ENCODE data around the gene TTC7B.

Gene TTC7B

DNA sequence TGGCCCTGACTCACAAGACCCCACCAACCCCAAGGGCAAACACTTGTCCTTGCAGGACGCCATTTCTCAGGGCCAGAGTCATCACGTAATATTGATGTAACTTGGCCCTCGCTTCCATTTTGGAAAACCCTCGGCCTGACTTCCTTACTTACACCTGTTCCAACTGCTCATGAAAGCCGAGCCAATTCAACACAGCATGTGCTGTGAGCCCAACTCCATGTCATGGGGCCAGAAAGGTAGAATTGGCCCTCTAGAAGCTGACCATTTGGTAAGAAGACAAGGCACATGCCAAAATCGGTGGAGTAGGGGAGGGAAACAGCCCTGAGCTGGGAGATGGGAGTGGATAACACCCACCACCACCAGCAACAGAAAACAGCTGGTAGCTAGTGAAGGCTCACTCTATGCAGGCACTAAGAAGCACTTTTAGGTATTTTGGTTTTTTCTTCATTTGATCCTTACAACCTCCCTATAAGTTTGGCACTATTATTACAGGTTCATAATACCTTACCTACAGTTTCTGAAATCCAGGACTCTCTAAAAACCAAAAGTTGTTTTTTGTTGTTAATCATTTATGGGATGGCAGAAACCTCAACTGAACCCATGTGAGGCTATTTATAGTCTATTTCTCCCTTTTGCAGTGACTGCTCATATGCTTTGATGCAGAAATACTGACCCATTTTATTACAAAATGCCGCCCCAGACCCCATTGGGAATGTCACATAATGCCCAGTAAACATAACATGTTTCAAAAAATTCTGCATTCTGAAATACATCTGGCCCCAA is 6.5 kb downstream of the TTC7B start:
- ATAC-seq (replicated peaks; ENCODE audit: extremely low read depth, poor library complexity, severe bottlenecking) (no peak), DNase-seq (ENCODE audit: low spot score in 2 of 2) (no peak)
- Mint-ChIP-seq H3K27ac (ENCODE audit: low read depth) (no peak overlapping the region), H3K36me3 (ENCODE audit: insufficient read depth) (no peaks in the 10 kb centered on the region), H3K4me3 (no peak overlapping the region), H3K9me3 (no peaks in the 10 kb centered on the region), H3K4me1 (peaks cover 5% of the 10 kb centered on the region), H3K27me3 (no peaks in the 10 kb centered on the region)

DNA sequence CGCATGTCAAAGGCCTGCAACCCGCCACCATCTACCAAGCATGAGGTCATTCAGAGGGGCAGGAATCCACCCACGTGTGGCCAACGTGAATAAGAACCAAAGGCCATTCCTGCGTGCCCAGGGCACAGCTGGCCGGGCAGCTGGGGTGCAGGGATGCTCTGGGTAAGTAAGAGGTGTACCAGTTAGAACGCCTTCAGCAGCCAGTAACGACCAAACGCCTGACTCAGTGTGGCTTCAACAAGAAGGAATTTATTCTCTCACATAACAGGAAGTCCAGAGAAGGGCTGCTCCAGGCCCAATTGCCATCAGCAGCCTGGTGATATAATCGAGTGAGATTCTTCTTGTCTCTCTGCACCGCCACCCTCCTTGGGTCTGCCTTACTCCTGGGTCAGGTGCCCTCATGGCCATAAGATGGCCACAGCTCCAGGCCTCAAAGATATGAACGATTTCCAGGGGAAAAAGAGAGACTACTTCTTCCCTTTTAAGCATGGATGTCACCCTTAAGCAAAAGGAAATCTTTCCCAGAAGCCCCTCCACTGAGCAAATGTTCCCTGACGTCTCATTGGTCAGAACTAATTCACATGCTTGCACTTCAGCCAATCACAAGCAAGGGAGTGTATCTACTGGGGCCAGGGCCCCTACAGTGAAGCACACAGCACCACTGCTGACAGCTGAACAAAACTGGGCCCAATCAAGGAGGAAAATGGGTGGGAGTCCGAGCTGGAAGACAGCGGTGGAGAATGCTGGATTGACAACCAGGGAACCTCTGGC is 7.3 kb downstream of the TTC7B start:
- Mint-ChIP-seq H3K27ac (ENCODE audit: low read depth) (no peak overlapping the region), H3K4me1 (peaks cover 5% of the 10 kb centered on the region), H3K9me3 (no peaks in the 10 kb centered on the region), H3K36me3 (ENCODE audit: insufficient read depth) (no peaks in the 10 kb centered on the region), H3K4me3 (no peak overlapping the region), H3K27me3 (no peaks in the 10 kb centered on the region)
- ATAC-seq (replicated peaks; ENCODE audit: extremely low read depth, poor library complexity, severe bottlenecking) (no peak), DNase-seq (ENCODE audit: low spot score in 2 of 2) (no peak)

DNA sequence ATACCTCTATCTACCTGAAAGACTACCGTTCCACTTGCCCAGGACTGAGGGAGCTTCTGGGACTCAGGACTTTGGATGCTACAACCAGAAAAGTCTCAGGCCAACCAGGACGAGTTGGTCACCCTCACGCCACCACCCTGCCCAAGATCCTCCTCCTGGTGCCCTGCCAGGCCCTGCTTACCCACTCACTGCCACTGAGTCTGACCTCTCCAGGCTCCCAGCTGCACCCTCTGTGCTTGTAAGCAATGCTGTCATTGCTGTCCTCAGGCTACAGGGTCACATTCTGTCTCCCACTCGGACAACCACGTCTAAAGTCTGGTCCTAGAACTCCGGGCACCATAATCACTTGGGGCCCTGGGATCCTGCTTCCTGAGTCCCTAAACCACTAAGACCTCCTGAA is 9.2 kb downstream of the TTC7B start:
- no peaks in the 10 kb centered on the region for H3K9me3 Mint-ChIP-seq
- H3K36me3 Mint-ChIP-seq (ENCODE audit: insufficient read depth), result no peaks in the 10 kb centered on the region
- no peak for DNase-seq (ENCODE audit: low spot score in 2 of 2)
- no peaks in the 10 kb centered on the region for H3K27me3 Mint-ChIP-seq
- no peak overlapping the region for H3K4me3 Mint-ChIP-seq
- ATAC-seq (replicated peaks; ENCODE audit: extremely low read depth, poor library complexity, severe bottlenecking), result no peak
- H3K4me1 Mint-ChIP-seq, result peaks cover 5% of the 10 kb centered on the region
- H3K27ac Mint-ChIP-seq (ENCODE audit: low read depth), result no peak overlapping the region

- Mint-ChIP-seq H3K36me3 (ENCODE audit: insufficient read depth) (no peaks in the 10 kb centered on the region), H3K9me3 (no peaks in the 10 kb centered on the region), H3K27me3 (no peaks in the 10 kb centered on the region), H3K4me1 (peaks cover 11% of the 10 kb centered on the region), H3K4me3 (no peak overlapping the region), H3K27ac (ENCODE audit: low read depth) (no peak overlapping the region)
- DNase-seq (ENCODE audit: low spot score in 2 of 2) (no peak), ATAC-seq (replicated peaks; ENCODE audit: extremely low read depth, poor library complexity, severe bottlenecking) (no peak)
Measured at GRCh38 chr14:90805662-90806540, 10.3 kb downstream of the TTC7B start.

GRCh38 chr14:90805084-90805391 is 11.2 kb downstream of the TTC7B start:
- Mint-ChIP-seq H3K4me1 (peaks cover 6% of the 10 kb centered on the region), H3K27ac (ENCODE audit: low read depth) (no peak overlapping the region), H3K36me3 (ENCODE audit: insufficient read depth) (no peaks in the 10 kb centered on the region), H3K27me3 (no peaks in the 10 kb centered on the region), H3K4me3 (no peak overlapping the region), H3K9me3 (no peaks in the 10 kb centered on the region)
- no peak for DNase-seq (ENCODE audit: low spot score in 2 of 2)
- no peak for ATAC-seq (replicated peaks; ENCODE audit: extremely low read depth, poor library complexity, severe bottlenecking)

- H3K27me3 Mint-ChIP-seq, result no peaks in the 10 kb centered on the region
- DNase-seq (ENCODE audit: low spot score in 2 of 2) (no peak), ATAC-seq (replicated peaks; ENCODE audit: extremely low read depth, poor library complexity, severe bottlenecking) (no peak)
- H3K36me3 Mint-ChIP-seq (ENCODE audit: insufficient read depth), result no peaks in the 10 kb centered on the region
- H3K4me3 Mint-ChIP-seq, result no peak overlapping the region
- peaks cover 6% of the 10 kb centered on the region for H3K4me1 Mint-ChIP-seq
- H3K27ac Mint-ChIP-seq (ENCODE audit: low read depth), result peak overlapping the region; percentile 10
- no peaks in the 10 kb centered on the region for H3K9me3 Mint-ChIP-seq
Measured at GRCh38 chr14:90804292-90805083, 11.7 kb downstream of the TTC7B start.

DNA sequence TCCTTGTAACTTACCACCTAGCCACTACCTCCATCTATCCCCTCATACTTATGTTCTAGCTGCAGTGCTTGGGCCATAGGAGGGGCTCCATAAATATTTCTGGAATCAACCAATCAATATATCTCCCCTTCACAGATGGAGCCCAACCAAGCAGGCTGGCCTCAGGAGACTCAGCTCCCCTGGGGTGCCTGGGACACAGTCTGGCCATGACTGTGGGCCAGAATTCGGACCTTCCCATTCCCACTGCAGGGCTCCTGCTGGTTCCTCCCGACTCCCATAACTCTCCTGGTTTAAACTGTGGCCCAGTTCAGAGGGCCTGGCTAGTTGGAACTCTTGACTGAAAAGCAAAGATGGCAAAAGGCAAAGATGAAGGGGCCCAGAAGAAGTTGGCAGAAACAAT is 13.0 kb downstream of the TTC7B start:
- Mint-ChIP-seq H3K4me3 (no peak overlapping the region), H3K4me1 (peaks cover 6% of the 10 kb centered on the region), H3K27me3 (no peaks in the 10 kb centered on the region), H3K36me3 (ENCODE audit: insufficient read depth) (no peaks in the 10 kb centered on the region), H3K27ac (ENCODE audit: low read depth) (no peak overlapping the region), H3K9me3 (no peaks in the 10 kb centered on the region)
- DNase-seq (ENCODE audit: low spot score in 2 of 2) (no peak), ATAC-seq (replicated peaks; ENCODE audit: extremely low read depth, poor library complexity, severe bottlenecking) (no peak)

DNA sequence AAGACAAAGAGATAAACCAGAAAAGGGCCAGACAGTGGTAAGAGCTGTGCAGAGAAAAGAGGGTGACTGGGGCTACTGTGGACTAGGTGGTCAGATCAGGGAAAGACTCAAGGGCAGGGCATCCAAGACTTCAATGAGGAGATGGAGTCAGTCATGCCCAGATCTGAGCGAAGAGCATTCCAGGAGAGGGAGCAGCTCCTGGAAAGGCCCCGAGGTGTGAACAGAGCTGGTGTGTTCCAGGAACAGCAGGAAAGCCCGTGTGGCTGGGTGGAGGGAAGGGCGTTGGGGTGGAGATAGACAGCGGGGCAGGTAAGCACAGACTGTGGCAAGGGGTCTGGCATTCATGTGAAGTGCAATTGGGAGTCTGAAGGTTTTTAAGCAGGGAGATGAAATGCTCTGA is 16.8 kb downstream of the TTC7B start:
- no peaks in the 10 kb centered on the region for H3K27me3 Mint-ChIP-seq

GRCh38 chr14:90797919-90798318 is 18.3 kb downstream of the TTC7B start:
- H3K27ac Mint-ChIP-seq (ENCODE audit: low read depth), result no peak overlapping the region
- H3K36me3 Mint-ChIP-seq (ENCODE audit: insufficient read depth), result no peaks in the 10 kb centered on the region
- no peaks in the 10 kb centered on the region for H3K9me3 Mint-ChIP-seq
- no peak overlapping the region for H3K4me3 Mint-ChIP-seq
- H3K4me1 Mint-ChIP-seq, result peaks cover 6% of the 10 kb centered on the region
- no peaks in the 10 kb centered on the region for H3K27me3 Mint-ChIP-seq
- no peak for ATAC-seq (replicated peaks; ENCODE audit: extremely low read depth, poor library complexity, severe bottlenecking)
- no peak for DNase-seq (ENCODE audit: low spot score in 2 of 2)

More for the DNA sequence above, 16.8 kb downstream of the TTC7B start:
- Mint-ChIP-seq H3K9me3 (no peaks in the 10 kb centered on the region), H3K4me3 (no peak overlapping the region), H3K27ac (ENCODE audit: low read depth) (no peak overlapping the region), H3K36me3 (ENCODE audit: insufficient read depth) (no peaks in the 10 kb centered on the region), H3K4me1 (peaks cover 6% of the 10 kb centered on the region)
- no peak for ATAC-seq (replicated peaks; ENCODE audit: extremely low read depth, poor library complexity, severe bottlenecking)
- no peak for DNase-seq (ENCODE audit: low spot score in 2 of 2)

GRCh38 chr14:90797451-90797850 is 18.8 kb downstream of the TTC7B start:
- H3K4me1 Mint-ChIP-seq, result peaks cover 6% of the 10 kb centered on the region
- H3K4me3 Mint-ChIP-seq, result no peak overlapping the region
- ATAC-seq (replicated peaks; ENCODE audit: extremely low read depth, poor library complexity, severe bottlenecking), result no peak
- no peak overlapping the region for H3K27ac Mint-ChIP-seq (ENCODE audit: low read depth)
- H3K27me3 Mint-ChIP-seq, result no peaks in the 10 kb centered on the region
- H3K36me3 Mint-ChIP-seq (ENCODE audit: insufficient read depth), result no peaks in the 10 kb centered on the region
- H3K9me3 Mint-ChIP-seq, result no peaks in the 10 kb centered on the region
- DNase-seq (ENCODE audit: low spot score in 2 of 2), result no peak

- Mint-ChIP-seq H3K9me3 (no peaks in the 10 kb centered on the region), H3K27ac (ENCODE audit: low read depth) (no peak overlapping the region), H3K4me1 (peaks cover 3% of the 10 kb centered on the region), H3K36me3 (ENCODE audit: insufficient read depth) (no peaks in the 10 kb centered on the region), H3K27me3 (no peaks in the 10 kb centered on the region), H3K4me3 (no peak overlapping the region)
- DNase-seq (ENCODE audit: low spot score in 2 of 2) (no peak), ATAC-seq (replicated peaks; ENCODE audit: extremely low read depth, poor library complexity, severe bottlenecking) (no peak)
Measured at GRCh38 chr14:90796329-90796728, 19.9 kb downstream of the TTC7B start.

- DNase-seq (ENCODE audit: low spot score in 2 of 2) (no peak), ATAC-seq (replicated peaks; ENCODE audit: extremely low read depth, poor library complexity, severe bottlenecking) (no peak)
- no peaks in the 10 kb centered on the region for H3K36me3 Mint-ChIP-seq (ENCODE audit: insufficient read depth)
- no peaks in the 10 kb centered on the region for H3K4me1 Mint-ChIP-seq
- H3K9me3 Mint-ChIP-seq, result no peaks in the 10 kb centered on the region
- no peak overlapping the region for H3K4me3 Mint-ChIP-seq
- no peaks in the 10 kb centered on the region for H3K27me3 Mint-ChIP-seq
- no peak overlapping the region for H3K27ac Mint-ChIP-seq (ENCODE audit: low read depth)
Measured at GRCh38 chr14:90795744-90796143, 20.5 kb downstream of the TTC7B start.
